Skin of body (tissue), 2 donors: ENCODE measurements around the gene IFNL2. TPM values are rescaled to one million over a fixed set of nuclear protein-coding genes. Genes with fewer than 3 reads are reported as not detected.
"Not testable (repeated sequence)": the region's sequence is repeated elsewhere in the genome, so short reads cannot be mapped to it uniquely, and the experiment has no call there.

Experiments
- DNase-seq: peaks from one replicate; lab custom pipeline; 2025; lab: John Stamatoyannopoulos, UW
- total RNA-seq: library from RNA; depleted of rRNA; stranded (reverse); fragments of >200 nt; gene quantifications from one replicate; pipeline ENCODE4 v1.2.3, GENCODE V29; 2014

IFNL2 gene
- total RNA-seq, 1 donor from 2014 or later = not detected

DNA sequence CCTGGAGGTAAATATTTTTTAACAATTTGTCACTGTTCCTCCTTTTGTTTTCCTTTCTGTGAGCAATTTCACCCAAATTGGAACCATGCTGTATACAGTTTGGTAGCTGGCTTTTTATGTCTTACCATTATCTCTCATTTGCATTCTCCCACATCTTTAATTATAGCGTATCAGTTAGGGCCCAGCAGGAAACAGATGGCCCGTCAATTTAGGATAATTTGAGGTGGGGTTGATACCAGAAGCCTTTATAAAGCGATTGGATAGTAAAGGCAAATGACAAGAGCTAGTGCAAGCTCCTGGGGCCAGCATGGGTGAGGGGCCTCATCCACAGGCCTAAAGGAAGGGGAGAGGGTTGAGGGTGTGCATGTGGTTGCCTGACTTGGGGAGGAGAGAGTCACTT, 15.7 kb upstream of the IFNL2 start:
- DNase-seq = no peak

DNA sequence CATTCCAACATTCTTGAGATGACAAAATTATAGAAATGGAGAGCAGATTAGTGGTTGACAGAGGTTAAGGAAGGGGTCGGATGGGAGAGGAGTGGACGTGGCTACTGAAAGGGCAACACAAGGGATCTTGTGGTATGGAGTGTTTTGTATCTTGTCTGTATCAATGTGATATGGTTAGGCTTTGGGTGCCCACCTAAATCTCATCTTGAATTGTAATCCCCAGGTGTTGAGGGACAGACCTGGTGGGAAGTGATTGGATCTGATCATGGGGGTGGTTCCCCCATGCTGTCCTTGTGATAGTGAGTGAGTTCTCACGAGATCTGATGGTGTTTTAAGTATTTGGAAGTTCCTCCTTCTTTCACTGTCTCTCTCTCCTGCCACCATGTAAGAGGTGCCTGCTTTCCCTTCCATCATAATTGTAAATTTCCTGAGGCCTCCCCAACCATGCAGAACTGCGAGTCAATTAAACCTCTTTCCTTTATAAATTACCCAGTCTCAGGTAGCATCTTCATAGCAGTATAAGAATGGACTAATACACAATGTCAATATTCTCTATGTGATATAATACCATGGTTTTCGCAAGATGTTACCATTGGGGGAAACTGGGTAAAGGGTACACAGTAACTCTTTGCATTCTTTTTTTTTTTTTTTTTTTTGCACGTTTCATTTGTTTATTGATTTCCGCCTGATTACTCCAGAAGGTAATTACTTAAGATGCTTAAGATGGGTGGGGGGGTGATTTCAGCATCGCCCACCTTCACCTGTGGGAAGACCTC, 14.6 kb upstream of the IFNL2 start:
- no peak for DNase-seq

DNA sequence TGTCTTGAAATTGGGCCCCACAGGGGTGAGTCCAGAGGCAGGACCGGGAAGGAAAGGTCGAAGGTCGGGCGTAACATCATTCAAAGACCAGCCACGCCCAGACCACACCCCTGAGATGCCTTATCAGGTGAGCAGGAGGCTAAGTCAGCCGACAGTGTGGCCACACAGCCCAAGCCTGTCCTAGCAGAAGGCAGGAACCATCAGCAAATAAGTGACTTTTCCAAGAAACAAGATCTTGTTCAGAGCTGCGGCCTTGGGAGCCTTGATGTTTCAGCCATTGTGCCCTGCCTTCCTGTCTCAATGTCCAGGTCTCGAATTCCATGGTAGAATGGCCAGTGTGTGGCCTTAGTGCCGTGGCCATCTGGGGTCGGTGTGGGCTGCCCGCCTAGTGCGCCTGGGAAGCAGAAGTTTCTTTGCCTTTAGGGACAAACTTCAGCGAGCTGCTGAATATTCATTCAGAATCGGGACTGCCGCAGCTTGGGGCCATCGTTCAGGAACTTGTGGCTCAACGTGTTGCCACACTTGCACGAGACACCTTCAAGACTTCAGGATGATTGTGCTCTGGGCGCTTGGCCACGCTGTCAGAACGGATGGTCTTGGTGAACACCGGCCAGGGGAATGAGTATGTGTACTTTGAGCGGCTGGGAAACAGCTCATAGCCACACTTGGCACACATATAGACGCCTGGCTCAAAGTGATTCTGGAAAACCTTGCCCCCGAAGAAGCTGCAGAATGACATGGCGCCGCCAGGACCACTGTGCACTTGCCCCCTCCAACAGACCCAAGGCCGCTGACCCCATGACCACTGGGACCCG, 13.5 kb upstream of the IFNL2 start:
- no peak for DNase-seq

DNA sequence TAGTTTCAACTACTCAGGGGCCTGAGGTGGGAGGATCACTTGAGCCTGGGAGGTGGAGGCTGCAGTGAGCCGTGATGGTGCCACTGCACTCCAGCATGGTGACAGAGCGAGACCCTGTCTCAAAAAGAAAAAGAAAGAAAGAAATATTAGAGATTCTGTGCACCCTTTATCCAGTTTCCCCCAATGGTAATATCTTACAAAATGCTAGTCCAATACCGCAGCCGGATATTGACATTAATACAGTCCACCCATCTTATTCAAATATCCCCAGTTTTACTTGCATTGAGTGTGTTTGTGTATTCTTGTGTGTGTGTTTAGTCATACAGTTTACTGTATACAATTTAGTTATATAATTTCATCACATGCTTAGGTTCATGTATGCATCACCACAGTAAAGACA, 11.0 kb upstream of the IFNL2 start:
- DNase-seq = no peak

DNA sequence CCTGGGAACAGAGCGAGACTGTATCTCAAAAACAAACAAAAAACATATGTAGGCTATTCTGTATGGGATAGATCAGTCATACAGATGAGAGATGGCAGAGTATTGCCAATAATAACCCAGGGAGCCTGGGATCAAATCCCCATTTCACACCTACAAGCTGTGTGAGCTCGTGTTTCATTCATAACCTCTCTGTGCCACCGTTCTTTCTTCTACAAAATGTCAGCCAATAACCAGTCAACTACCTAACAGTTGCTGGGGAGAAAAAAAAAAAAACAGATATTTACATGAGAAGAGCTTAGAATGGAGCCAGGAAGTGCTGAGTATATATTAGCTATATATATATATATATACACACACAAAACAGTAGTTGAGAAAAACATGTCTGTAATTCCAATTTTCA, 6.5 kb upstream of the IFNL2 start:
- DNase-seq = no peak

DNA sequence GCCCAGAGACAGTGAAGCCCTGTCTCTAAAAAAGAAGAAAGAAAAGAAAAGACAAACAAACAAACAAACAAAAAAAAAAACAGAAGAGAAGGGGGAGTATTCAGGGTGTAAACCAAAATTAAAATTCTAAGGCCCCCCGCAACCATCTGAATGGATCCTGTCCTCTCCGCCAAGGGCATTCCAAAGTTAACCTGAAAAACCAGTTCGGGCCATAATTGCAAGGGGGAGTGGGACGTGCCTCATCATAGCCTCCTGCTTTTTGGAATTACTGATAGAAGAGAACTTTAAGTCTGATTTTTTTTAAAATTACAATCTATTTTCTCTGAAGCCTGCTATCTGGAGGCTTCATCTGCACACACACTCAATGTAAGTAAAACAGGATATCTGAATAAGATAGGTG, 5.7 kb upstream of the IFNL2 start:
- no peak for DNase-seq

DNA sequence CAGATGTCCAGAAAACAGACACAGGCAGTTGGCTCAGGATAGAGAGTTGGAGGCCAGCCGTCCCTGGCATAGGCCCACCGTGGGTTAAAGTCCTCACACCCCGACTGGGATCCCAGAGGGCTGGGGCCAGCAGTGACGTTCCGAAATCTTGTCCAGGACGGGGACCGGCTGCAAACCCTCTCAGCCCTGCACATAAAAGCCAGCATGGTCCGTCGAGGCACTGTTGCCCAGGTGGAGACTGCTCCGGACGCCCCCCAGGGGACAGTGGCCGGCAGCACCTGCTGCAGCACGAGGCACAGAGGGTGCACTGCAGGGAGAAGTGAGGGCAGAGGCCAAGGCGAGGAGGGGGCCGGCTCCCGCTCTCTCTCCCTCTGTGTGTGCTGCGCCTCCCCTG, 4.3 kb upstream of the IFNL2 start:
- no peak for DNase-seq

DNA sequence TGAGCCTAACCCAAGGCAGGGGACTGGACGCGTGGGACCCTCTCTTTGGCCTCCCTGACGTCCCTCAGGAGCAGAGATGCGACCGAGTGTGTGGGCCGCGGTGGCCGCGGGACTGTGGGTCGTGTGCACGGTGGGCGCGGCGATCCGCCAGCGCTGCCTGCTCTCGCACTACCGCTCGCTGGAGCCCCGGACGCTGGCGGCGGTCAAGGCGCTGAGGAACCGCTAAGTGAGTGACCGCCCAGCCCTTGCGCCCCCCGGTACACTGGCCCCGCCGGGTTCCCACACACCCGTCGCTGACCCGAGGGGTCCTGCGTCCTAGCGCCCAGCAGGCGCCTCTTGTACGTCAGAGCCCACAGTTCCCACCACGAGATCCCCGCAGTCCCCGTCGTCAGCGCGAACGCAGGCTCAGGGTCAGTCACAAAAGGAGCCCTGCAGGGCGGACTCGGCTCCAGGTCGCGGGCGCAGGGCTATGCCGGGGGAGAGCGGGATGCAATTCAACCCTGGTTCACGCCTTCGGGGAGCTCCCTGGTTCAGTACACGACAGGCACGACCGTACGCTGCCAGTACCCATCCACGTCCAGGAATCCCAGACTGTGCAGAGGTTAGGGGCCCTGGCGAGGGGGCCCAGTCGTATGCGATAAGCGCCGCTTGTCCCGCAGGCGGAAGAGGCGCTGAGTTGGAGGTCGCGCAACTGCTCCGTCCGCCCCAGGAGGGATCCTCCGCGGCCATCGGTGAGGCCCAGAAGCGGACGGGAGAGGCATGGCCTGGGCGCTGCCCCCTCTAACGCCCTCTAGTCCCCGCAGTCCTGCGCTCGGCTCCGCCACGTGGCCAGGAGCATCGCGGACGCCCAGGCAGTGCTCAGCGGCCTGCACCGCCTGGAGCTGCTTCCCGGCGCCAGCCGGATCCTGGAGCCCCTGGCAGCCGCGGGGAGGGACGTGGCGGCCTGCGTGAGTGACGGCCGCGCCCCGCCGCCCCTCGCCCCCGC, 3.6 kb upstream of the IFNL2 start:
- no peak for DNase-seq

DNA sequence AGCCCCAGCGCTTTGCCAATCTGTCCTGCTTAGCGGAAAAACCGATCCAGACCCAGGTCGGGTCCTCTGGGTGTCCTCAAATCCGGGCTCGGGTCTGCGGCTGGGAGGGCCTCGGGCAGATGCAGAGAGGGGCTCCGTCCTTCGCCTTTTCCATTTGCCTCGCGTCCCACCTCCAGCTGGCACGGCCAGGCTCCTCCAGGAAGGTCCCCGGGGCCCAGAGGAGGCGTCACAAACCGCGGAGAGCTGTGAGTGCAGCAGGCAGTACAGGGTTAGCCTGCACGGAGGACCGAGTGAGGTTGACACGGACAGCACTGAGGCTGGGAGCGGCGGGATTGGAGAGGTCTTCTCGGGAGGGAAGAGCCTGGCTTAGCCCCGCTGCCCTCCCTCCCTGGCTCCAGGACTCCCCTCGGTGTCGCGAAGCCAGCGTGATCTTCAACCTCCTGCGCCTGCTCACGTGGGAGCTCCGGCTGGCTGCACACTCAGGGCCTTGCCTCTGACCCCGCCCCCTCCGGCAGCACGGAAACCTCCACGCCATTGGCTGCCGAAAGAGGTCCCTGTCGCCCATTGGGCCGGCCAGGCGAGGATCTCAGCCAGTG, 2.8 kb upstream of the IFNL2 start:
- DNase-seq = no peak

DNA sequence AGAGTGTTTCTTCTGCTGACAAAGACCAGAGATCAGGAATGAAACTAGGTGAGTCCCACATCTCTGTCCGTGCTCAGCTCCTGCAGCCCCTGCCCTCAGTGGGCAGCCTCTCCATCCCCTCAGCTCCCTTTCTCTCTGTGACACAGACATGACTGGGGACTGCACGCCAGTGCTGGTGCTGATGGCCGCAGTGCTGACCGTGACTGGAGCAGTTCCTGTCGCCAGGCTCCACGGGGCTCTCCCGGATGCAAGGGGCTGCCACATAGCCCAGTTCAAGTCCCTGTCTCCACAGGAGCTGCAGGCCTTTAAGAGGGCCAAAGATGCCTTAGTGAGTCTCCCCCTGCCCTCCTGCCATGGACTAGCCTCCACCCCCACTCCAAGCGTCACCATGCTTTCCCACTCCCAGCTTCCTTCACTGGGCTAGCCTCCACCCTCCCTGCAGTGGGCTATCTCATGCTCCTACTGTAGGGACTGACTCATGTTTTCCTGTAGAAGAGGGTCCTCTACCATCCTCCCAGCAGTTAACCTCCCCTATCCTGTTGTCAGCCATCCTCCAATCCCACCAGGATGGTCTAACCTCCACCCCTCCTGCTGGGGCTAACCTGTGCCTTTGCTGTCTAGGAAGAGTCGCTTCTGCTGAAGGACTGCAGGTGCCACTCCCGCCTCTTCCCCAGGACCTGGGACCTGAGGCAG, 481 bp downstream of the IFNL2 start:
- DNase-seq = not testable (repeated sequence)

DNA sequence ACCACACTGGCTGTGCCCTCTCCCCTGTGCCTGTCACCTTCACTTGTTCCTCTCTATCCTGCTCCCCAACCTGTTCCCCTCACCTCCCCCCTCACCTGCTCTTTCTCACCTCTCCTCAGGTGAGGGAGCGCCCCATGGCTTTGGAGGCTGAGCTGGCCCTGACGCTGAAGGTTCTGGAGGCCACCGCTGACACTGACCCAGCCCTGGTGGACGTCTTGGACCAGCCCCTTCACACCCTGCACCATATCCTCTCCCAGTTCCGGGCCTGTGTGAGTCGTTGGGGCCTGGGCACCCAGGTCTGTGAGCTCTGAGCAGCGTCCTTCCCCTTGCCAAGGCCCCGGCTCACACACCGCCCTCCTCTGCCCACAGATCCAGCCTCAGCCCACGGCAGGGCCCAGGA, 1.2 kb downstream of the IFNL2 start:
- not testable (repeated sequence) for DNase-seq

DNA sequence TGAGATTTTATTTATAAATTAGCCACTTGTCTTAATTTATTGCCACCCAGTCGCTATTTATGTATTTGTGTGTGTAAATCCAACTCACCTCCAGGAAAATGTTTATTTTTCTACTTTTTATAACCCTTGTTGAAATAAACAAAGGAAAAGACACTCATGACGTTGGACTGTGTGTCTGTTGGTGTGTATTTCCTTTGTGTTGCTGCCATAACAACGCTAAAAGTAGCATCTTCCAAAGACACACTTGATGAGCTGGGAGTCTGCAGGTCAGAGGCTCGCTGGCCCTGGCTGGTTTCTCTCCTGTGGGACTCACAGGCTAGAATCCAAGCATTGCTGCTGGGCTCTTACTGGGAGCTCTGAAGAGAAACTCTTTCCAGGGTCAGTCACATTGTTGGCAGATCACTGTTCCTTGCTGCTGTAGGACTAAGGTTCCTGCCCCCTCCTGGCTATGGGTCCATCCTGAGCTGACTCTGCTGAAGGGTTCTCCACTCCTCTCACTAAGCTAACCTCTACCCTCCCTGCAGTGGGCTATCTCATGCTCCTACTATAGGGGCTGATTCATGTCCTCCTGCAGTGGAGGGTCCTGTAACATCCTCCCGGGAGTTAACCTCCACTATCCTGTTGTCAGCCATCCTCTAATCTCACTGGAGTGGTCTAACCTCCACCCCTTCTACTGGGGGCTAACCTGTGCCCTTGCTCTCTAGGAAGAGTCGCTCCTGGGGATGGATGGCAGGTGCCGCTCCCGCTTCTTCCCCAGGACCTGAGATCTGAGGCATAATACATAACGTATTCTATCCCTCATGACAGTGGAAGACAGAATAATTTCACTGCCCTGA, 2.1 kb downstream of the IFNL2 start:
- DNase-seq = no peak

DNA sequence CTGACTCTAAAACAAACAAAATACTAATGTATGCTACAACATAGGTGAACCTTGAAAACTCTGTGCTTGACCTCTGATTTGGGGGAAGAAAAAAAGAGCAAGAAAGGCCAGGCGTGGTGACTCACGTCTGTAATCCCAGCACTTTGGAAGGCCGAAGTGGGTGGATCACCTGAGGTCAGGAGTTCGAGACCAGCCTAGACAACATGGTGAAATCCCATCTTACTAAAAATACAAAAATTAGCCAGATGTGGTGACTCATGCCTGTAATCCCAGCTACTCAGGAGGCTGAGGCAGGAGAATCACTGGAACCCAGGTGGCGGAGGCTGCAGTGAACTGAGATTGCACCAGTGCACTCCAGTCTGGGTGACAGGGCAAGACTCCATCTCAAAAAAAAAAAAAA, 5.7 kb downstream of the IFNL2 start:
- not testable (repeated sequence) for DNase-seq

DNA sequence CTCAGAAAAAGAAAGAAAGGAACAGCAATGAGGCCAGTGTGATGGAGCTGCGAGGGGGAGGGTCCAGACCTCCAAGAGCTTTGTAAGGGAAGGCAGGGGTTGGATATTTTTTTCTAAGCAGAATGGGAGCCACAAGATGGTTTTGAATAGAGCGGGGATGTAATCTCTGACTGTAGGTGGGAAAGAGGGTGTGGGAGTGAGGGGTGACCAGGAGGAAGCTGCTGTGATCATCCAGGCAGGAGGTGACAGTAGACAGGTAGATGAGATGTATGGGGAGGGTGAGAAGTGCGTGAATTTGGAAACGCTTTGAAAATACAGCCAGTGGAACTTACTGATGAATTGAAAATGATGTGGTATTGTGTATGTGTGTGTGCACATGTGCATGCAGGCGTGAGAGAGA, 7.4 kb downstream of the IFNL2 start:
- no peak for DNase-seq

DNA sequence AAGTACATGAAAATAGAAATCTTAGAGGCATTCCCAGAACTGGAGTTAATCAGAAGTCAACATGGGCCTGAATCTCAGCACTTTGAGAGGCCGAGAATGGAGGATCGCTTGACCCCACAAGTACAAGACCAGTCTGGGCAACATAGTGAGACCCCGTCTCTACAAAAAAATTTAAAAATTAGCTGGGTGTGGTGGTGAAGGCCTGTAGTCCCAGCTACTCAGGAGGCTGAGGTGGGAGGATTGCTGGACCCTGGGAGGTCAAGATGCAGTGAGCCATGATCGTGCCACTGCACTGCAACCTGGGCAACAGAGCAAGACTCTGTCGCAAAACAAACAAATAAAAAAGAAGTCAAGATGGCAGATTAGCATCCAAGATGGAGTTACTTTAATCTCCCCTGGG, 8.5 kb downstream of the IFNL2 start:
- no peak for DNase-seq

DNA sequence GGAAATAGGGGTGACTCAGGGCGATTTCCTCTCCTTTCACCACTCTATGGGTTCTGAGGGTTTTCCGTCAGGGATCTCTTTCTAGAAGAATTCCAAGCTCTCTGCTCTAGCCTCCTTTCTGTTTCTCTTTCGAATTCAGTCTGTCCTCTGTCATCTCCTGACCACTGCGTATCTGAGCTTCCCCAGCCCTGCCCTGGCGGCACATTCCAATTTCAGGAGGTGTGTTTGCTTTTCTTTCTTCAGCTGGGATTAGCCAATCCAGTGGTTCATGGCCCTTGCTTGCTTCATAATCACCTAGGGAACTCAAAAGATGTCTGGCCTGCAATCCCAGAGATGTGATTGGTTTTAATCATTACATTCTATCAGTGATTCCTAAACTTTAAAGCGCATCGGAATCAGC, 9.4 kb downstream of the IFNL2 start:
- DNase-seq = no peak

DNA sequence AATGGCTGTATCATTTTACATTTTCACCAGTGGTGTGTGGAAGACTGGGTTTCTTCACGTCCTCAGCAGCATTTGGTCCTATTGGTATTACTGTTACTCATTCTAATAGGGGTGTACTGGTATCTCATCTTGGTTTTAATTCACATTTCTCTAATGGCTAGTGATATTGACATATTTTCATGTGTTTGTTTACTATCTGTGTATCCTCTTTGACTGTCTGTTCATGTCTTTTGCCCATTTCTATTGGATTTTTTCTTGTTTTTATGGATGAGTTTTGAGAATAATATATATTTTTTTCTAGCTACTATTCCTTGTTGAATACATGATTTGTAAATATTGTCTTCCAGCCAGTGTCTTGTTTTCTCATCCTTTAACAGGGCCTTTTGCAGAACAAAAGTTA, 13.8 kb downstream of the IFNL2 start:
- no peak for DNase-seq

DNA sequence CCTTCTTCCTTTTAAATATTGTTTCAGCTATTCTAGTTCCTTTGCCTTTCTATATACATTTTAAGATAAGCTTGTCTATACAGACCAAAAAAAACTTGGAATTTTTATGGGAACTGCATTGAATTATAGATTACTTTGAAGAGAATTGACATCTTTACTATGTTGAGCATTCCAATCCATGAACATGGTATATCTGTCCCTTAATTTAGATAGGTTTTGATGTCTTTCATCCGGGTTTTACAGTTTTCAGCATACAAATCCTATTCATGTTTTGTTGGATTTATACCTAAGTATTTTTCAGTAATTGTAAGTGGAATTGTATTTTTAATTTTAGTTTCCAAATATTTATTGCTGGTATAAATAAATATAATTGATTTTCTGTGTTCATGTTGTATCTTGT, 15.8 kb downstream of the IFNL2 start:
- no peak for DNase-seq

DNA sequence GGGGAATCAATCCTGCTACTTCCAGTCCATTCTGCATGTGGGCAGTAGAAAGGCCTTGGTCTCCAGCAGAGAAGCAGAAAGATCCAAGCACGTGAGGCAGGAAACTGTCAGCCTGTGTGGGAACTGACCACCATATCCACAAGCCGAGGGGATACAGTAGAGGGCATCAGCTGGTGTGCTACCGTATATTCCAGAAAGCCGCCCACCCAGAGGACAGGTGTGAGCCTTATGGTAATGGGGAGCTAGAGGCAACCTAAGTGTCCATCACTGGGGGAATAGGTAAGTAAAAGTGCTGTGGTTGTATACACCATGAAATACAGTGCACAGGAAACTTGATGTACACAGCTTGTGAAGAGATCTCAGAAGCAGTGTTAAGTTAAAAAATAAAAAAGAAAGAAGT, 25.2 kb downstream of the IFNL2 start:
- no peak for DNase-seq
